ENCODE results near the gene PM20D2.

GRCh38 chr6:89138173-89138572, 7.7 kb upstream of the PM20D2 start:
- TF ChIP-seq, protein P1, sequence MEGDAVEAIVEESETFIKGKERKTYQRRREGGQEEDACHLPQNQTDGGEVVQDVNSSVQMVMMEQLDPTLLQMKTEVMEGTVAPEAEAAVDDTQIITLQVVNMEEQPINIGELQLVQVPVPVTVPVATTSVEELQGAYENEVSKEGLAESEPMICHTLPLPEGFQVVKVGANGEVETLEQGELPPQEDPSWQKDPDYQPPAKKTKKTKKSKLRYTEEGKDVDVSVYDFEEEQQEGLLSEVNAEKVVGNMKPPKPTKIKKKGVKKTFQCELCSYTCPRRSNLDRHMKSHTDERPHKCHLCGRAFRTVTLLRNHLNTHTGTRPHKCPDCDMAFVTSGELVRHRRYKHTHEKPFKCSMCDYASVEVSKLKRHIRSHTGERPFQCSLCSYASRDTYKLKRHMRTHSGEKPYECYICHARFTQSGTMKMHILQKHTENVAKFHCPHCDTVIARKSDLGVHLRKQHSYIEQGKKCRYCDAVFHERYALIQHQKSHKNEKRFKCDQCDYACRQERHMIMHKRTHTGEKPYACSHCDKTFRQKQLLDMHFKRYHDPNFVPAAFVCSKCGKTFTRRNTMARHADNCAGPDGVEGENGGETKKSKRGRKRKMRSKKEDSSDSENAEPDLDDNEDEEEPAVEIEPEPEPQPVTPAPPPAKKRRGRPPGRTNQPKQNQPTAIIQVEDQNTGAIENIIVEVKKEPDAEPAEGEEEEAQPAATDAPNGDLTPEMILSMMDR (conservative IDR thresholded peaks at IDR 0.05 in 1 of 2, IDR thresholded peaks at IDR 0.05 in 1 of 2; ENCODE audit: low read depth in 1 of 2, low read length in 2 of 2): no peak
- no peak for TF ChIP-seq EZH2 (IDR thresholded peaks at IDR 0.05; ENCODE audit: low read length, missing control alignments)
